ENCODE measurements around the gene KRT71.
A peak's percentile ranks its signal among the peaks of the same experiment; 100 is the strongest.

The KRT71 gene

DNA sequence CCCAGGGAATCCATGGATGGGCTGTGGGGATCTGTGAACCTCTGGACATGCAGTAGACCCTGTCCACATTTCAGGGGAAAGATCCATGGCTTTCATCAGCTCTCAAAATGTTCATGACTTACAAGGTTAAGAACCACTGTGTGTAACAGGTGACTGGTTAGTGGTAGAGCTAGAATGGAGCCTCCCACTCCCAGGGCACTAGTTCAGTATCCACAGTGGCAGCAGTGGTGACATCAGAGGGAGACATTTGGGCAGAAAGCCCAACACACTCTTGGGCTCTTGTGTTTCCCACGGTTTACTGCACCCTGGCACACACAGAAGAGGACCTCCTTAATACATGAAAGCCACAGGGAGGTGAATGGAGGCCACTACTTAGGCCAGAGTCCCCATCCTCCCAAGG lies 11.6 kb upstream of the KRT71 start:
- no peak overlapping the region for H3K9ac ChIP-seq (ENCODE audit: low read length)
- peaks cover 43% of the 10 kb centered on the region for H3K27me3 ChIP-seq (ENCODE audit: low read depth, low read length)
- no peak overlapping the region for H3K4me3 ChIP-seq (ENCODE audit: low read length)
- TF ChIP-seq EZH2phosphoT487 (IDR thresholded peaks at IDR 0.05; ENCODE audit: low read depth) = no peak
- TF ChIP-seq CTCF (IDR thresholded peaks at IDR 0.05; ENCODE audit: low read depth, low read length) = no peak
- H3K4me2 ChIP-seq (ENCODE audit: low read length) = no peak overlapping the region
- no peaks in the 10 kb centered on the region for H3K79me2 ChIP-seq (ENCODE audit: low read length)
- H3K36me3 ChIP-seq (replicated peaks; ENCODE audit: low read depth, low read length) = no peaks in the 10 kb centered on the region
- no peaks in the 10 kb centered on the region for H4K20me1 ChIP-seq (ENCODE audit: insufficient read depth, low read length)
- no peak overlapping the region for H3K27ac ChIP-seq (ENCODE audit: low read length)
- H2AFZ ChIP-seq (ENCODE audit: low read depth, low read length) = no peak overlapping the region
- H3K4me1 ChIP-seq (ENCODE audit: low read length) = peaks cover 5% of the 10 kb centered on the region
- no peaks in the 10 kb centered on the region for H3K9me3 ChIP-seq (ENCODE audit: insufficient read depth, low read length)

DNA sequence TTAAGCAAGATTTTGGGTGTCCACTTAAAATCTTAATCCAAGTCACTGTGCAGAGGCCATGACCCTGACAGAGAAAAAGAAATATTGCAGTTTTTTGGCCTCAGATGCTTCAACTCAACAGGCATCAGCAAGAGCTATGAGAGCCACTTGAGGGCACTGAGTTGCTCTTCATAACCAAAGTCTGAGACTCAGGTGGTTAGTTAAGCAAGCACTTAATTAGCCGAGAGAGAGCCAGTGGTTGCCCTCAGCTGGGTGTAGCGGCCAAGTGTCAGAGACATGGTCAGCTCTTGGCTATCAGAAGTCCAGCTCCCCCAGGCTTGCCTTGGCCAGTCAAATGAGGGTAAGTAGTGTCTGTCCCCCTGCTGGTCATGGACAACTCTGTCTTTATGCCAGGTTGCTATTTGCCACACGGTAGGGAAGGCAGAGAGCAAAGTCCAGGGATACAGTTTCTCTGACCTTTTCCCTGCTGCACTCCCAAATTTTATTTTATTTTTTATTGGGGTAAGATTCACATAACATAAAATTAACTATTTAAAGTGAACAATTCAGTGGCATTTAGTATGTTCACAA lies 9.0 kb upstream of the KRT71 start:
- Histone ChIP-seq H3K27me3 (ENCODE audit: low read depth, low read length) (peaks cover 56% of the 10 kb centered on the region), H3K27ac (ENCODE audit: low read length) (no peak overlapping the region), H3K4me3 (ENCODE audit: low read length) (no peak overlapping the region), H3K36me3 (replicated peaks; ENCODE audit: low read depth, low read length) (no peaks in the 10 kb centered on the region), H2AFZ (ENCODE audit: low read depth, low read length) (no peak overlapping the region), H3K4me2 (ENCODE audit: low read length) (no peak overlapping the region), H3K9me3 (ENCODE audit: insufficient read depth, low read length) (no peaks in the 10 kb centered on the region), H3K4me1 (ENCODE audit: low read length) (no peaks in the 10 kb centered on the region), H3K9ac (ENCODE audit: low read length) (no peak overlapping the region), H4K20me1 (ENCODE audit: insufficient read depth, low read length) (no peaks in the 10 kb centered on the region), H3K79me2 (ENCODE audit: low read length) (no peaks in the 10 kb centered on the region)
- TF ChIP-seq CTCF (IDR thresholded peaks at IDR 0.05; ENCODE audit: low read depth, low read length) = peak; percentile 39; the same call in 1 of the 2 replicates
- TF ChIP-seq EZH2phosphoT487 (IDR thresholded peaks at IDR 0.05; ENCODE audit: low read depth) = no peak

DNA sequence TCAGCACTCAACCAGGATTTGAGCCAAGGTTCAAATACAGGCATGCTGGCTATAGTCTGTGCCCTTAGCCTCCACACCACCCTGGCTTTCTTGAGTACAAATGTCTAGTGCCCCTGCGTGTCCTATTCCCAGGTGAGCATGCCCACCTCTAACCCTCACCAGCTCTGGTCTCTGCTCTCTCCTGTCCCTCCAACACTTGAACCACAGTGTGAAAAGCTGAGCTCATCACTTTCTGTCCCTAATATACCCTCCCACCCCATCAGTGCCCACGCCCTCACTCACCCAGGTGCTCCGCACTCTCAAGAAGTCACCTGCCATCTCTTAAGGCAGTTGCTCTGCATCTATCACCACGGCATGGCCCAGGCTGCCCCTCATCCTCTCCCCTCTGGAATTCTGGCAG lies 7.0 kb upstream of the KRT71 start:
- no peak for TF ChIP-seq EZH2phosphoT487 (IDR thresholded peaks at IDR 0.05; ENCODE audit: low read depth)
- Histone ChIP-seq H3K9me3 (ENCODE audit: insufficient read depth, low read length) (no peaks in the 10 kb centered on the region), H3K36me3 (replicated peaks; ENCODE audit: low read depth, low read length) (no peaks in the 10 kb centered on the region), H3K4me2 (ENCODE audit: low read length) (no peak overlapping the region), H3K9ac (ENCODE audit: low read length) (no peak overlapping the region), H3K4me1 (ENCODE audit: low read length) (no peaks in the 10 kb centered on the region), H3K27me3 (ENCODE audit: low read depth, low read length) (peaks cover 56% of the 10 kb centered on the region), H2AFZ (ENCODE audit: low read depth, low read length) (no peak overlapping the region), H3K27ac (ENCODE audit: low read length) (no peak overlapping the region), H3K79me2 (ENCODE audit: low read length) (no peaks in the 10 kb centered on the region), H3K4me3 (ENCODE audit: low read length) (no peak overlapping the region), H4K20me1 (ENCODE audit: insufficient read depth, low read length) (no peaks in the 10 kb centered on the region)

DNA sequence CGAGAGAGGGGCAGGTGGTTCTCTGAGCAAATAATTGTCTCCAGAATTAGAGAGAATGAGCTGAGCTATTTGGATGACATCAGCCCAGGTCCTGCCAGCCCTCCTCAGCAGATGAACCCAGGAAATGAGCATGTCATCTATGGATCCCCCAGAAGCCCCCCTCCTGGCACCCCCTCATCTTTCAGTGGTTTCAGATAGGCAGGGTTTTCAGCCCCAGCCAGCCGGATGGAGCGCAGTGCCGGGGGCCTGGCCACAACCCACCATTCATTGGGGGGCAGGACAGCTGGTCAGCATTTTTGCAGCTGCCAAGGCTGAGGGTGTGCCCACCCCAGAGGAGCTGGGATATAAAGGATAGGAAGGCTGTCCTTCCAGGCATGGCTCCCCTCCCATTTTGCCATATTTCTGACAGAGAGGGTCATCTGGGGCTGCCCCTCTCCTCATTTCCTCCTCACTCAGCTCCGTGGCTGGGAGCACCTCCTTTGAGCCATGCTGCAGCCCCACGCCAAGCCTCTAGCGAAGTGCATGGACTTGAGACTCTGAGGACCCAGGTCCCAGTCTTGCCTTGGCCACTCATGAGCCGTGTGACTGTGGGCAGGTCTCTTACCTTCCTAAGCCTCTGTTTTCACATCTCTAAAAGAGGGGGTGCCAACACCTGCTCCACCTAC lies 6.0 kb upstream of the KRT71 start:
- H2AFZ ChIP-seq (ENCODE audit: low read depth, low read length) = no peak overlapping the region
- no peak overlapping the region for H3K4me2 ChIP-seq (ENCODE audit: low read length)
- H3K36me3 ChIP-seq (replicated peaks; ENCODE audit: low read depth, low read length) = no peaks in the 10 kb centered on the region
- TF ChIP-seq CTCF (IDR thresholded peaks at IDR 0.05; ENCODE audit: low read depth, low read length) = no peak
- TF ChIP-seq EZH2phosphoT487 (IDR thresholded peaks at IDR 0.05; ENCODE audit: low read depth) = no peak
- no peaks in the 10 kb centered on the region for H3K9me3 ChIP-seq (ENCODE audit: insufficient read depth, low read length)
- no peaks in the 10 kb centered on the region for H3K79me2 ChIP-seq (ENCODE audit: low read length)
- no peak overlapping the region for H3K9ac ChIP-seq (ENCODE audit: low read length)
- H3K27ac ChIP-seq (ENCODE audit: low read length) = no peak overlapping the region
- H3K4me3 ChIP-seq (ENCODE audit: low read length) = no peak overlapping the region
- no peaks in the 10 kb centered on the region for H4K20me1 ChIP-seq (ENCODE audit: insufficient read depth, low read length)
- peaks cover 49% of the 10 kb centered on the region for H3K27me3 ChIP-seq (ENCODE audit: low read depth, low read length)
- H3K4me1 ChIP-seq (ENCODE audit: low read length) = no peaks in the 10 kb centered on the region

Data from OCI-LY3 (cell line).